GM12878 (cell line): ENCODE measurements around the gene DIAPH1. TPM values are rescaled to one million over a fixed set of nuclear protein-coding genes. Genes with fewer than 3 reads are reported as not detected.
A peak's percentile ranks its signal among the peaks of the same experiment; 100 is the strongest.

Source experiments
- BACH1 ChIP-seq: fragments of 450-650 bp; IDR thresholded peaks from 2 replicates; pipeline ENCODE4 v1.6.1; 2017; ENCODE audit warnings: mild to moderate bottlenecking, borderline replicate concordance
- ETV6 ChIP-seq, 2 experiments: fragments of 450-650 bp in 1 of 2; IDR thresholded peaks in 1 of 2; conservative IDR thresholded peaks in 1 of 2; 2 replicates each; pipeline ENCODE4 v1.6.1; 2014; ENCODE audit warnings: antibody characterized with exemption in 1 of 2, borderline replicate concordance in 1 of 2, low read depth in 1 of 2, mild to moderate bottlenecking in 1 of 2, moderate library complexity in 1 of 2
- HSF1 ChIP-seq: fragments of 150-350 bp; IDR thresholded peaks from 2 replicates; pipeline ENCODE4 v1.6.1; 2014; ENCODE audit warnings: mild to moderate bottlenecking, low read depth, low read length
- IRF3 ChIP-seq: fragments of 450-650 bp; IDR thresholded peaks from 2 replicates; pipeline ENCODE4 v1.6.1; 2014; ENCODE audit warnings: mild to moderate bottlenecking
- KDM1A ChIP-seq: fragments of 200-600 bp; sonication (generic); IDR thresholded peaks from 2 replicates; pipeline ENCODE4 v1.6.1; 2016; ENCODE audit warnings: borderline replicate concordance
- LARP7 ChIP-seq: fragments of 450-650 bp; IDR thresholded peaks from 2 replicates; pipeline ENCODE4 v1.6.1; 2017; ENCODE audit warnings: mild to moderate bottlenecking
- PML ChIP-seq: IDR thresholded peaks from 2 replicates; pipeline ENCODE4 v1.6.1; 2012; ENCODE audit warnings: low read length, inconsistent platforms
- PRDM15 ChIP-seq: fragments of 450-650 bp; formaldehyde crosslinking; IDR thresholded peaks from 2 replicates; pipeline ENCODE4 v1.4.0; 2020; ENCODE audit warnings: mild to moderate bottlenecking, moderate library complexity
- RB1 ChIP-seq: fragments of 450-650 bp; formaldehyde crosslinking; IDR thresholded peaks from 2 replicates; pipeline ENCODE4 v1.6.1; 2017; ENCODE audit warnings: mild to moderate bottlenecking, borderline replicate concordance
- SUPT20H ChIP-seq: IDR thresholded peaks from 2 replicates; pipeline ENCODE4 v1.6.1; 2011; ENCODE audit warnings: low read depth, mild to moderate bottlenecking, low read length, moderate library complexity, borderline replicate concordance; ENCODE audit not compliant: control insufficient read depth
- YBX1 ChIP-seq: fragments of 450-650 bp; IDR thresholded peaks from 2 replicates; pipeline ENCODE4 v1.6.1; 2016; ENCODE audit warnings: antibody characterized with exemption
- ZZZ3 ChIP-seq: IDR thresholded peaks from 2 replicates; pipeline ENCODE4 v1.6.1; 2011; ENCODE audit warnings: low read depth; ENCODE audit not compliant: control insufficient read depth, insufficient read length
- polyA plus RNA-seq, 11 experiments: library from polyadenylated mRNA; depleted of rRNA in 4 of 11; unstranded in 6 of 11; stranded (reverse) in 5 of 11; fragments of >200 nt; fragmentation: Nextera tagmentation in 4 of 11; fragmentation: Illumina TruSeq in 1 of 11; extraction: Ambion mirVana in 4 of 11; extraction: Trizol in 1 of 11; gene quantifications; 1 replicate in 1 of 11; 2 replicates in 10 of 11; pipeline versions ENCODE4 v1.2.1 to v1.2.3, GENCODE V29; 2011 to 2016; ENCODE audit warnings: inconsistent platforms in 2 of 11, missing spikeins in 2 of 11, low read depth in 1 of 11
- total RNA-seq, 4 experiments: library from RNA; depleted of rRNA in 3 of 4; stranded (reverse); fragments of >200 nt in 3 of 4; fragmentation: Illumina TruSeq in 1 of 4; extraction: Trizol in 1 of 4; gene quantifications; 2 replicates each; pipeline versions ENCODE4 v1.2.1 to v1.2.3, GENCODE V29; 2013 to 2021
- TF ChIP-seq, protein P1 (sequence below): IDR thresholded peaks from 2 replicates; pipeline ENCODE4 v1.6.1; 2012; ENCODE audit warnings: low read depth, low read length, improper control_type of control experiment
- TF ChIP-seq, protein P2 (sequence below): IDR thresholded peaks from 2 replicates; pipeline ENCODE4 v1.6.1; 2012; ENCODE audit warnings: improper control_type of control experiment, low read depth, low read length; ENCODE audit not compliant: insufficient replicate concordance
- TF ChIP-seq, protein P3 (sequence below): IDR thresholded peaks from 2 replicates; pipeline ENCODE4 v1.6.1; 2011; ENCODE audit warnings: borderline replicate concordance, low read depth, mild to moderate bottlenecking, moderate library complexity, low read length; ENCODE audit not compliant: insufficient read depth, poor library complexity, severe bottlenecking

Gene DIAPH1
- total and polyA plus RNA-seq, 10 of the 15 experiments (the other 5 are each of a cell fraction or from before 2014, with no cell fraction given): 37.8 to 168 (median 59.0) TPM

GRCh38 chr5:141605523-141606277 lies 13.1 kb downstream of the DIAPH1 start (continued):
- no peak for TF ChIP-seq HSF1
- no peak for TF ChIP-seq IRF3
- no peak for TF ChIP-seq KDM1A
- TF ChIP-seq ZZZ3: no peak
- TF ChIP-seq YBX1: no peak
- TF ChIP-seq, protein P1, sequence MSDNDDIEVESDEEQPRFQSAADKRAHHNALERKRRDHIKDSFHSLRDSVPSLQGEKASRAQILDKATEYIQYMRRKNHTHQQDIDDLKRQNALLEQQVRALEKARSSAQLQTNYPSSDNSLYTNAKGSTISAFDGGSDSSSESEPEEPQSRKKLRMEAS: no peak
- no peak for TF ChIP-seq PRDM15 (CRISPR knock-in tag)
- no peak for TF ChIP-seq RB1
- TF ChIP-seq, protein P2, sequence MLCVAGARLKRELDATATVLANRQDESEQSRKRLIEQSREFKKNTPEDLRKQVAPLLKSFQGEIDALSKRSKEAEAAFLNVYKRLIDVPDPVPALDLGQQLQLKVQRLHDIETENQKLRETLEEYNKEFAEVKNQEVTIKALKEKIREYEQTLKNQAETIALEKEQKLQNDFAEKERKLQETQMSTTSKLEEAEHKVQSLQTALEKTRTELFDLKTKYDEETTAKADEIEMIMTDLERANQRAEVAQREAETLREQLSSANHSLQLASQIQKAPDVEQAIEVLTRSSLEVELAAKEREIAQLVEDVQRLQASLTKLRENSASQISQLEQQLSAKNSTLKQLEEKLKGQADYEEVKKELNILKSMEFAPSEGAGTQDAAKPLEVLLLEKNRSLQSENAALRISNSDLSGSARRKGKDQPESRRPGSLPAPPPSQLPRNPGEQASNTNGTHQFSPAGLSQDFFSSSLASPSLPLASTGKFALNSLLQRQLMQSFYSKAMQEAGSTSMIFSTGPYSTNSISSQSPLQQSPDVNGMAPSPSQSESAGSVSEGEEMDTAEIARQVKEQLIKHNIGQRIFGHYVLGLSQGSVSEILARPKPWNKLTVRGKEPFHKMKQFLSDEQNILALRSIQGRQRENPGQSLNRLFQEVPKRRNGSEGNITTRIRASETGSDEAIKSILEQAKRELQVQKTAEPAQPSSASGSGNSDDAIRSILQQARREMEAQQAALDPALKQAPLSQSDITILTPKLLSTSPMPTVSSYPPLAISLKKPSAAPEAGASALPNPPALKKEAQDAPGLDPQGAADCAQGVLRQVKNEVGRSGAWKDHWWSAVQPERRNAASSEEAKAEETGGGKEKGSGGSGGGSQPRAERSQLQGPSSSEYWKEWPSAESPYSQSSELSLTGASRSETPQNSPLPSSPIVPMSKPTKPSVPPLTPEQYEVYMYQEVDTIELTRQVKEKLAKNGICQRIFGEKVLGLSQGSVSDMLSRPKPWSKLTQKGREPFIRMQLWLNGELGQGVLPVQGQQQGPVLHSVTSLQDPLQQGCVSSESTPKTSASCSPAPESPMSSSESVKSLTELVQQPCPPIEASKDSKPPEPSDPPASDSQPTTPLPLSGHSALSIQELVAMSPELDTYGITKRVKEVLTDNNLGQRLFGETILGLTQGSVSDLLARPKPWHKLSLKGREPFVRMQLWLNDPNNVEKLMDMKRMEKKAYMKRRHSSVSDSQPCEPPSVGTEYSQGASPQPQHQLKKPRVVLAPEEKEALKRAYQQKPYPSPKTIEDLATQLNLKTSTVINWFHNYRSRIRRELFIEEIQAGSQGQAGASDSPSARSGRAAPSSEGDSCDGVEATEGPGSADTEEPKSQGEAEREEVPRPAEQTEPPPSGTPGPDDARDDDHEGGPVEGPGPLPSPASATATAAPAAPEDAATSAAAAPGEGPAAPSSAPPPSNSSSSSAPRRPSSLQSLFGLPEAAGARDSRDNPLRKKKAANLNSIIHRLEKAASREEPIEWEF: no peak
- TF ChIP-seq, protein P3, sequence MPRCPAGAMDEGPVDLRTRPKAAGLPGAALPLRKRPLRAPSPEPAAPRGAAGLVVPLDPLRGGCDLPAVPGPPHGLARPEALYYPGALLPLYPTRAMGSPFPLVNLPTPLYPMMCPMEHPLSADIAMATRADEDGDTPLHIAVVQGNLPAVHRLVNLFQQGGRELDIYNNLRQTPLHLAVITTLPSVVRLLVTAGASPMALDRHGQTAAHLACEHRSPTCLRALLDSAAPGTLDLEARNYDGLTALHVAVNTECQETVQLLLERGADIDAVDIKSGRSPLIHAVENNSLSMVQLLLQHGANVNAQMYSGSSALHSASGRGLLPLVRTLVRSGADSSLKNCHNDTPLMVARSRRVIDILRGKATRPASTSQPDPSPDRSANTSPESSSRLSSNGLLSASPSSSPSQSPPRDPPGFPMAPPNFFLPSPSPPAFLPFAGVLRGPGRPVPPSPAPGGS: peak; percentile 60
- peak in 1 of 2 experiments; percentile 86; a peak in 2 of 4 replicates for TF ChIP-seq ETV6 (conservative IDR thresholded peaks at IDR 0.05 in 1 of 2, IDR thresholded peaks at IDR 0.05 in 1 of 2; ENCODE audit: borderline replicate concordance in 1 of 2, low read depth in 1 of 2)
- no peak for TF ChIP-seq LARP7
- TF ChIP-seq PML: 0 out of 2 replicates have a peak, but pooled peaks have one; percentile 28
- no peak for TF ChIP-seq SUPT20H
- TF ChIP-seq BACH1: no peak
